ENCODE data around the gene C6orf52.
"Not testable (repeated sequence)": the region's sequence is repeated elsewhere in the genome, so short reads cannot be mapped to it uniquely, and the experiment has no call there.

The C6orf52 gene

DNA sequence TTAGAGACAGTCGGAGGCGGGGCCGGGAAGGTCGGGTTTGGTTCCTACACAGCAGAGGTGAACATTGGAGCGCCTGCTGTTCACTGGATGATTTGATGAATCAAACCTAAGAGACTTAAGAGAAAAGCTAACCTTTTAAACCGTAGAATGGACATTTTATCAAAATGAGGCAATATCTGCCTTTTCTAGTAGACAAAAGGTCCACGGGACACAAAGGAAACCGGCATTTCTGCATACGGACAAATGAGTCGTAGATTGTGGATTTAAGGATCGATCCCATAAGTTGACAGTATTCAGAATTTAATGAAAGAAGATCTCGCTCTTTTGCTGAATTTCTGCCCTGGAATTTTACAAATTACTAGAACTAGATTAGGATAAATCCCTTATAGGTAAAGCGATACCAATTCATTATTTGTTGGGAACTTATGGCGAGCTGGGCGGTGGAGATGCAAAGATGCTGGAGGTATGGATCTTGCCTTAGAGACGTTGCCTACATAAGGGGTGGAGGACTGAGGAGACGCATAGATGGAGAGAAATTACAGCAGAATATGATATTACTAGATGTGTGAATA lies 756 bp upstream of the C6orf52 start:
- DNase-seq (ENCODE audit: low read depth): no peak

DNA sequence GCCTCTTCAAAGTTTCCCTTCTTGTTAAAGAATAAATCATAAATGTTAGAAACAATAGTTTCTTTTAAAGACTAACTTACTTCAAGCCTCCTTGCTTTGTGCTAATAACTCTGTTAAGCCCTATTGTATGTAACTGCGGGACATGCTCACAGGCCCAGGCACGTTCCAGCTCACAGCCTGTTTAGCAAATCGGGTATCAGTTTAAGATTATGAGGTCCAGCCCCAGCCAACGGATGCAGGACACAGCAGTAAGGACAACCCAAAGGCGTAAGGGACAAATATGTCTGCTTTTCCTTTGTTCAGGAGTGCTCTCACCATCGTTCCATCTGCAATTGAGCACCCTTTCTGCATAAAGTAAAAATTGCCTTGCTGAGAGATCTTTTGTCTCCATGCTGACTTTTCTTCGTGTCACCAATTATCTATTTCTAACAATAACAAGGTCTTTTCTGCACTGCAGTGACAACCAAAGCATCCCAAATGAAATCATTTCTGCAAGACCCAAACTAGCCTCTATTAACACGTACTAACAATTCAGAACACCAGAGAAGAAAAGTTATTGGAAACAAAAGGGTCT lies 1.4 kb downstream of the C6orf52 start:
- DNase-seq (ENCODE audit: low read depth): no peak

DNA sequence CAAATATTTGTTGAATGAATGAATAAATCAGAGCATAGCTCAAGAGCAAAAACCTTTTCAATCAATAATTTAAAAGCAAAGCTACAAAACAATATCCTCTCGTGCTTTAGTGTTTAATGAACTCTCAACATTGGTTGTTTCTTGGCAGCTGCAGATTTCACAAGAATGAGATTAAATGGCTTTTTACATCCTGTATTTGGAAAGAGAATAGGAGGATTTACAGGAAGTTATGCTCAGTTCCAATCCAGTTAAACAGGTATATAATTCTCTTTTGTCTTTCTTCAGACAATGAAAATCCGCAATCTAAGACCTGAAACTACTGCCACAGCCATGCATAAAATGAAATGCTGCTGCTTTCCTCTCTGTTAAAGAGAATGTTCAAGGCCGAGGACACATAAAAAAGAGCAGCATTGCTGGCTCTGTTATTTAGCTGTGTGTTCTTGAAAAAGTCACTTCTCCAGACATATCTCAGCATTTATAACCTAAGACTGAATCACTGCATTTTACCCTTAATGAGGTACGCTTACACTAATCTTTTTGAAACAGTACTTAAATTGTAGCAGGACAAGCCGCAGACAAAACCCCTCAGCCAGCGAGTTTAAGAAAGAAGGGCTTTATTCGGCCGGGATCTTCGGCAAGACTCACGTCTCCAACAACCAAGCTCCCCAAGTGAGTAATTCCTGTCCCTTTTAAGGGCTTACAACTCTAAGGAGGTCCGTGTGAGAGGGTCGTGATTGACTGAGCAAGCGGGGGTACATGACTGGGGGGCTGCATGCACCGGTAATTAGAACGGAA lies 3.6 kb downstream of the C6orf52 start:
- no peak for DNase-seq (ENCODE audit: low read depth)

DNA sequence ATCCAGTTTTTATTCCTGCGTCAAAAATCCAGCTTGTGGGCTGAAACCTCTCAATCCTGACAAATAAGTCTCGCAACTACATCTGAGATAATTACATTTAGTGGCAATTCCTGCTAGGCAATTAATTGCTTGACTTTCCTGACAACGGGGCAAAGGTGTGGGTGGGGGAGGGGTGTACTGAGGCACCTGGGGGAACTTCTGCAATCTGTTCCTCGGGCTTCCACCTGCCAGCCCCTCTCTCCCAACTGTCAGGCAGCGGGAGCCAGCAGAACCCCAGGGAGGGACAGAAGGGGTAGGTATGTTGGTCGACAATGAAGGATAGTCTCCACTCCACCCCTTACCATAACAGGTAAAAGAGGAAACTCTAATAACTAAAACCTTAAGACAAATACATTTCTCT lies 6.8 kb downstream of the C6orf52 start:
- no peak for DNase-seq (ENCODE audit: low read depth)

DNA sequence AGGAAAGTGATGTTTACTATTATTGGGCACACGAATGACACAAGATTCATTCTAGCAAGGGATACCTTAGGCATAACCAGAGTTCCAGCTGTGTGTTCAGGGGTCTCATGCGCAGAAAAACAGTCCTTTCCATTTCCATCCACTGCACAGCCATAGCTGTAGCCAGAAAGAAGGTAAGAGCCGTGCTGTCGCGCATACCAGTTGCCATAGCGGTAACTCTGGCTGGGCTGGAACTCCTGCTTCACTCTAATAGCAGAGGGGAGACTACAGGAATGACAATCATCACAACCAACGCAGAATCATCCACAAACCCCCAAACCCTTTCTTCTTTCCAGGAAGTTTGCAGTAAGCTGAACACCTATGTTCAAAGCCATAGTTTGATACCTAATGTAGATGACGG lies 7.5 kb downstream of the C6orf52 start:
- no peak for DNase-seq (ENCODE audit: low read depth)

DNA sequence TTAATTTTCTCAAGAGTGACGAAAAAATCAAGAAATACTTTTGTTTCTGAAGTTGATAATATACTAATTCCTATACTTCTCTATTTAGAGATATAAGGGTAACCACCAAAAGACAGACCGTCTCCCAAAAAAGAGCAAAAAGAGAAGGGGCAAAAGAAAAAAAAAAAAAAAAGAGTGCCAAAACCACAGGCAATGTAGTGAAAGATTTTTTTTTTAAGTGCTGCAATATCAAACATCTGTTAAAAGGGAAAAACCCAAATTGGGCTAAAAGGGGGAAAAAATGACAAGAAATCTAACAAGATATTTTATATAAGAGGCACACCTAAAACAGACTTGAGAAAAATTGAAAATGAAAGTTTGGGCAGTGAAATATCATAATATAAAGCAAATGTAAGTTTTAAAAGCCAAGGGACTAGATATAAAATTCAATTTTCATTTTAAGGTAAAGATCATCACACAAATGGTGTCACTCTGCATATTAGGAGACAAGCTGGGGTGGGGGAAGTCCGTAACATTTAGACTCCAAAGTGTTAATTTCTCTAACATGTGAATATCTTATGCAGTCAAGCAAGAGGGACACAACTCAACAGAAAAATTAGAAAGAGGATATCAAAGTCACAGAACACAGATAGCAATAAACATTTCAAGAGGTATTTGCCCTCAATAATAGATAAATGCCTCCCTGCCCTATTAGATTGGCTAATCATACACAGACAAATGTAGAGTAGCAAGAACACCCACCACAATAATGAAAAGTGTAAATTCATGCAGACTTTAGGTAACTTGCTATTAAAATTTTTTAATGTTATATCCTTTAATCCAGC lies 9.1 kb downstream of the C6orf52 start:
- DNase-seq (ENCODE audit: low read depth): no peak

DNA sequence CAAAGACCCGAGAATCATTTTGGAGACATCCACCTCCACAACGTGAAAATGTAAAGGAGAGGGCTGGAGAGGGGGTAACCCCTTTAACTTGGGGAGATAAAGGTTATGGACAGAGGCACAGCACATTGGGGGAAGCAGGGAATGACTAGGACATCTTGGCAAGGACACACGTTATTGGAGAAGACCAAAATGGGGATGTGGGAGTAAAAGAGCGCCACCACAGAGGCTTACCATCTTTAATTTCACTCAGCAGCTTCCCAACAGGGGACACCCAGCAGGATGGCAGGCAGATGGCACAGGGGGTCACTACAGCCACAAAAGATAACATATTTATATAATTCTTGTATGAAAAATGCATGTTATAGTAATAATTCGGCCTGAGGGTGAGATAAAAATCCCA lies 9.8 kb downstream of the C6orf52 start:
- DNase-seq (ENCODE audit: low read depth): no peak

DNA sequence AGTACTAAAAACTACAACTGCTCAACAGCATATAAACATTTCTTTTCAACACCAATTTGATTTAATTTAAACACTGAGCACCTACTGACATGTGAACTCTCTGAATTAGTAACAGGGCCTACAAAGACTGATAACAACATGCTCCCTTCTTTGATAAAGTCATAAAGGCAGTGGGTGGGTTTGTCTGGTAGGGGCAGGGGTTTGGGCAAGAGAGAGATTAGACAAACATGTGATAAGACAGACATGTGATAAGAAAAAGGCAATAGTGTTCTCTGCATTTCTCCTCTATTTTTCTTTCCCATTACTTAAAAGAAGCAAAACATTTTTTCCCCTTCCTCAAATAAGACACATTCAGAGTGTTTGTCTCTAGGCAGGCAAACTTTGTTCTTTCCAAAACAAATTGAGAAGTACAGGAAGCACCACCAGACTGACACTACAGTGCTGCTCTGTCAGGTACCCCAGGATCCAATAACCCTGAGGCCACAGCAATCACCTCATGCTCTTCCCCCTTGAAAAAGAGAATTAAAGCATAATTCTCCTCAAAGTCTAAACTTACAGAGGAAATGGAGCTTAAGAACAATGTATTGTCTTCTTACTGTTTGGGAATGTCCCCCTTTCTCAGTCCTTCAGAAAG lies 11.9 kb downstream of the C6orf52 start:
- no peak for DNase-seq (ENCODE audit: low read depth)

DNA sequence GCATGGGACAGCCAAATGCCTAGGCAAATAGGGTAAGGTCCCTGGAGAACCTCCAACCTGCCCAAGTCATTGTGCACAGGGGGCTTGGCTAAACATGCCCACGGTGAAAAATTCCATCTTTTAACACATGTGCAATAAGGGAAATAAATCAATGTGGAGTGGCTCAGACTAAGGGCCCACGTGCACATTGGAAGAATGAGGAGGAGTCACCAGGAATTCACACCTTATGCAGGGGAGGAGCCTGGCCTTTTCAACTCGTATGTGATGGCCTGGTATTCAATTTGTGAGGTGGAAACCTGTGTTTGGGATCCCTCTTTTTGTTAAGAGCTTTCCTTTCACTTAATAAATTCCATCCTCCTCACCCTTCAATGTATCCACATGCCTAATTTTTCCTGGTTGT lies 12.6 kb downstream of the C6orf52 start:
- DNase-seq (ENCODE audit: low read depth): no peak

DNA sequence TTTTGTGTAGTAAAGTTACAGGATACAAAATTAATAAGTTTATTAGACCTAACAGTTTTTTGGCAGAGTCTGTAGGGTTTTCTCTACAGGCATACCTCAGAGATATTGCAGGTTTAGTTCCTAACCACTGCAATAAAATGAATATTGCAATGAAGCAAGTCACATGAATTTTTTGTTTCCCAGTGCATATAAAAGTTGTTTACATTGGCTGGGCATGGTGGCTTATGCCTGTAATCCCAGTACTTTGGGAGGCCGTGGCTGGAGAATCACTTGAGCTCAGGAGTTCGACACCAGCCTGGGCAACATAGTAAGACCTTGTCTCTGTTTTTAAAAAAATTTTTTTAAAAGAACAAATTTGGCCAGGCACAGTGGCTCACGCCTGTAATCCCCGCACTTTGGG lies 16.0 kb downstream of the C6orf52 start:
- DNase-seq (ENCODE audit: low read depth): no peak

DNA sequence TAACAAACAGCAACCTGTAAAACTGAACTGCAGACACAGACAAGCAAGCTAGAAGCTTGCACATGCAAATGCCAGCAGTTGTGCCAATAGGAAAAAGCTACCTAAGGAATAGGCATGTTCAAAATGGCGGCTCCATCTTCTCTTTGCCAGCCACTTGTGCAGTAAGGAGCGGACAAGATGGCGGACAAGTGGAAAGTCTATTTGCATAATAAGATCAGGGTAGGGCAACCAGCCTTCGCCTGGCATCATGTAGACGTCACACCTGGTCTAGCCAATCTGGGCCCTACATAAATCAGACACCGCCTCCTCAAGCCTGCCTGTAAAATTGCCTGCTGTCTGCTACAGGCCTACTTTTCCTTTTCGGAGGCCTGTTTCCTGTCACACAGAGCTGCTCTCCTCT lies 18.0 kb downstream of the C6orf52 start:
- no peak for DNase-seq (ENCODE audit: low read depth)

DNA sequence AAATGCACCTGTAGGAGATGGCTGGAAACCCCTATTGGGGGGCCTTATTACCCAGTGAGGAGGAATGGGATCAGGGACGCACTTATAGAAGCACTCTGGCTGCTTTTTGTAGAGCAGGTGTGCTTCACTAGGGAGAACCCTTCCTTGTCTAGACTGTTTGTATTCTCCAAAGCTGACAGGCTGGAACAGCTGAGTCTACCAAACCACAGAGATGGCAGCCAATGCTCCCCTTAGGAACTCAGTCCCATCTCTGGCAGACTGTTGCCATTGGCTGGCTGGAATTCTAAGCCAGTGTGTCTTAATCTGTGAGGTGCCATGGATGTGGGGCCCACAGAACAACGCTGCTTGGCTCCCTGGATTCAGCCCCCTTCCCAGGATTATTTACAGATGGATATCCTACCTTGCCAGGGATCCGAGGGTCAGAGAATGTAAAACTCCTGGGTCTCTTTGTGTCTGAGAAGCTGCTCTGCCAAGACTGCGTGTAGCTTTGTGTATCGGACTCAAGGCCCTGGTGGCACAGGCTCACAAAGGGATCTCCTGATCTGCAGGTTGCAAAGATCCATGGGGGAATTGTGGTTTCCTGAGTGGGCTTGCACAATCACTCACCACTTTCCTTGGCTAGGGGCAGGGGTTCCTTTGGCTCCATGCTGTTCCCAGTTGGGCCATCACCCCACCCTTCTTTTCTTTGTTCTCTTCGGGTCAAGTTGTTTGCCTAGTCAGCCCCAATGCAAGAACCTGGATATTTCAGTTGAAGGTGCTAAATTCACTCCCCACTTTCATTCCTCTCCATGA lies 26.1 kb downstream of the C6orf52 start:
- DNase-seq (ENCODE audit: low read depth): no peak

DNA sequence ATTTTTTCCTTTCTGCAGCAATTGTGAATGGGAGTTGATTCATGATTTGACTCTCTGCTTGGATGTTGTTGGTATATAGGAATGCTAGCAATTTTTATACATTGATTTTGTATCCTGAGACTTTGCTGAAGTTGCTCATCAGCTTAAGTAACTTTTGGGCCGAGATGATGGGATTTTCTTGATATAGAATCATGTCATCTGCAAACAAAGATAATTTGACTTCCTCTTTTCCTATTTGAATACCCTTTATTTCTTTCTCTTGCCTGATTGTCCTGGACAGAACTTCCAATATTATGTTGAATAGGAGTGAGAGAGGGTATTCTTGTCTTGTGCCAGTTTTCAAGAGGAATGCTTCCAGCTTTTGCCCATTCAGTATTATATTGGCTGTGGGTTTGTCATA lies 28.8 kb downstream of the C6orf52 start:
- DNase-seq (ENCODE audit: low read depth): not testable (repeated sequence)

DNA sequence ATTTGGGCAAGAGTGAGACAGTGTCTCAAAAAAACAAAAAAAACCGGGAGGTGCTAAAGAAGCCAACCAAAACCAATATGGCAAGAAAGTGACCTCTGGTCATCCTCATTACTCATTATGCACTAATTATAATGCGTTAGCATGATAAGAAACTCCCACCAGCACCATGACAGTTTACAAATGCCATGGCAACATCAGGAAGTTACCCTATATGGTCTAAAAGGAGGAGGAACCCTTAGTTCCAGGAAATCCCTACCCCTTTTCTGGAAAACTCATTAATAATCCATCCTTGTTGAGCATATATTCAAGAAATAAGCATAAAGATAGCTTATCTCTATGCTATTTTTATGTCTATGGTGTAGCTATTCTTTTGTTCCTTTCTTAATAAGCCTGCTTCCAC lies 31.7 kb downstream of the C6orf52 start:
- DNase-seq (ENCODE audit: low read depth): no peak

DNA sequence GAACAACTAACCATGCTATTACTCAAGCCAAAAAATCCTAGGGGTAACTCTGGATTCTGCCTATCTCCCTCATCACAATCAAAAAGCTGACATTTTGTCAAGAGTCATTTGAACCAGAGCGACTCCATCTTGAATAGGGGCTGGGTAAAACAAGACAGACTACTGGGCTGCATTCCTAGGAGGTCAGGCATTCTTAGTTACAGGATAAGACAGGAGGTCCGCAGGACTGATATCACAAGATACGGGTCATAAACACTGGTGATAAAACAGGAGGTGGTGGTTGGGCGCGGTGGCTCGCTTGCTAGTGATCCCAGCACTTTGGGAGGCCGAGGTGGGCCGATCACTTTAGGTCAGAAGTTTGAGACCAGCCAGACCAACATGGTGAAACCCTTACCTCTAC lies 32.2 kb downstream of the C6orf52 start:
- no peak for DNase-seq (ENCODE audit: low read depth)

DNA sequence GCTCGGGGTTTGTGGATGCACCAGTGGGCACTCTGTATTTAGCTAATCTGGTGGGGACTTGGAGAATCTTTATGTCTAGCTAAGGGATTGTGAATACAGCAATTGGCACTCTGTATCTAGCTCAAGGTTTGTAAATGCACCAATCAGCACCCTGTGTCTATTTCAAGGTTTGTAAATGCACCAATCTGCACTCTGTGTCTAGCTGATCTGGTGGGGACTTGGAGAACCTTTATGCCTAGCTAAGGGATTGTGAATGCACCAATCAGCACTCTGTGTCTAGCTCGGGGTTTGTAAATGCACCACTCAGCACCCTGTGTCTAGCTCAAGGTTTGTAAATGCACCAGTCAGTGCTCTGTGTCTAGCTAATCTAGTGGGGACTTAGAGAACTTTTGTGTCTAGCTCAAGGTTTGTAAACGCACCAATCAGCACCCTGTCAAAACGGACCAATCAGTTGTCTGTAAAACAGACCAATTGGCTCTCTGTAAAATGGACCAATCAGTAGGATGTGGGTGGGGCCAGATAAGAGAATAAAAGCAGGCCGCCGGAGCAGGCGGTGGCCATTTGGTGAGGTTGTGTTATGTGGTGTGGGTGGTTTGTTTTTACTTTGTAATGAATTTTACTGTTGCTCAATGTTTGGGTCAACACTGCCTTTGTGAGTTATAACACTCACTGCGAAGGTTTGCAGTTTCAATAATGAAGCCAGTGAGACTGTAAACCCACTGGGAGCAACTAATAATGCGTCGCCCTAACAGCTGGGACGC lies 33.8 kb downstream of the C6orf52 start:
- DNase-seq (ENCODE audit: low read depth): not testable (repeated sequence)

DNA sequence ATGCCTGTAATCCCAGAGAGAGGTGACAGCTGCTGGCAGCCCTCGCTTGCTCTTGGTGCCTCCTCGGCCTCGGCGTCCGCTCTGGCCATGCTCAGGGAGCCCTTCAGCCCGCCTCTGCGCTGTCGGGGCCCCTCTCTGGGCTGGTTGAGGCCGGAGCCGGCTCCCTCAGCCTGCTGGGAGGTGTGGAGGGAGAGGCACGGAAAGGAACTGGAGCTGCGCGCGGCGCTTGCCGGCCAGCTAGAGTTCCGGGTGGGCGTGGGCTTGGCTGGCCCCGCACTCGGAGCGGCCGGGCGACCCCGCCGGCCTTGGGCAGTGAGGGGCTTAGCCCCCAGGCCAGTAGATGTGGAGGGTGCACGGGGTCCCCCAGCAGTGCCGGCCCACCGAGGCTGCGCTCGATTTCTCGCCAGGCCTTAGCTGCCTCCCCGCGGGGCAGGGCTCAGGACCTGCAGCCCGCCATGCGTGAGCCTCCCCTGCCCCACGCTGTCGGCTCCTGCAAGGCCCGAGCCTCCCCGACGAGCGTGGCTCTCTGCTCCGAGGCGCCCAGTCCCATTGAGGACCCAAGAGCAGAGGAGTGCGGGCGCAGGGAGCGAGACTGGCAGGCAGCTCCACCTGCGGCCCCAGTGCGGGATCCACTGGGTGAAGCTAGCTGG lies 34.6 kb downstream of the C6orf52 start:
- no peak for DNase-seq (ENCODE audit: low read depth)

DNA sequence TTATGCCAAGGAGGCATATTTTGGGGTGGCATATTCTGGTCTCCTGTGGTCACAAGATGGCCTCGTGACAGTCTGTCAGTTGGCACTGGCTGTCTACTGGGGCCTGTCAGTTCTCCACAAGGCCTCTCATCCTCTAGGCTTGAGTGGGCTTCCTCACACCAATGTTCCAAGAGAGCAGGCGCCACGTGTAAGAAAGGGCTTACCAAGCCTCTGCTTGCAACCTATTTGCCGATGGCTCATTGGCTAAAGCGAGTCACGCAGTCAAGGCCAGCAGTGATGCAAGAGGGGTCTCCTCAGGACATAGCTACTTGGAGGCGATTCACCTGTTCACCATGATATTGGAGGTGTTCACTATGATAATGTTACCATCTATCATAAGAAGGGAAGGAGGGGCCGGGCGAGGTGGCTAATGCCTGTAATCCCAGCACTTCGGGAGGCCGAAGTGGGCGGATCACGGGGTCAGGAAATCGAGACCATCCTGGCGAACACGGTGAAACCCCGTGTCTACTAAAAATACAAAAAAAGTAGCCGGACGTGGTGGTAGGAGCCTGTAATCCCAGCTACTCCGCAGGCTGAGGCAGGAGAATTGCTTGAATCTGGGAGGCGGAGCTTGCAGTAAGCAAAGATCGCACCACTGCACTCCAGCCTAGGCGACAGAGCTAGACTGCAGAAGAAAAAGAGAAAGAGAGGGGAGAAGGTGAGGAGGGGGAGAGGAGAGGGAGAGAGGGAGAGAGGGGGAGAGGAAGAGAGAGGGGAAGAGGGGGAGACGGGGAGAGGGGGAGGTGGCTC lies 35.3 kb downstream of the C6orf52 start:
- no peak for DNase-seq (ENCODE audit: low read depth)

DNA sequence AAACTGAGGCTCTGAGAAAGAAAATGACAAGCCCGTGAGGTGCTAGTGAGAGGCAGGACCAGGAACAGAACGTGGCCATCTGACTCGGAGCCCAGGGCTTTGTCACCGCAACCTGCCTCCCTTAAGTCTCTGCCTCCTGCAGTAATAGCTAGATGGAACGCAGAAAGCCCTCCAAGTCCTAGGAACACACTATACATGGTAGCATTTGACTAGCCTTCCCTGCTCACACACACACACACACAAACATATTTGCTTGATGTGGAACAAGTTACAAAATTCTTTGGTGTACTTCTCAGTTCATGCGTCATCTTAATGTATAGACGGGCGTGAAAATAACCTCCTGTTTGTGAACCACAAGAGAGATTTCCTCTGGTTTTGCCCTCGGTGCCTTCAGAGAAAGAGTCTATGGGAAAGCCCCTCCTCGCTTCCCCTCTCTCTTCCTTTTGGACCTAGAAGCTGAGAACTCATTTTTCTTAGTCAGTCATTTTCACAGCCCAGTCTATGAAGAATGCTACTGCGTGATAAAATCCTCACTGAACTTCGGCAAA lies 38.8 kb downstream of the C6orf52 start:
- DNase-seq (ENCODE audit: low read depth): no peak

Data from HS-5 (cell line).